SKM-1 treated with dmso at 0.1 percent for 144 hours (cell line): Measurements from ENCODE around the gene BTK.

Experiments used
- DNase-seq: peaks from one replicate; lab custom pipeline; 2025; ENCODE audit not compliant: unreplicated experiment; lab: John Stamatoyannopoulos, UW

BTK gene

DNA sequence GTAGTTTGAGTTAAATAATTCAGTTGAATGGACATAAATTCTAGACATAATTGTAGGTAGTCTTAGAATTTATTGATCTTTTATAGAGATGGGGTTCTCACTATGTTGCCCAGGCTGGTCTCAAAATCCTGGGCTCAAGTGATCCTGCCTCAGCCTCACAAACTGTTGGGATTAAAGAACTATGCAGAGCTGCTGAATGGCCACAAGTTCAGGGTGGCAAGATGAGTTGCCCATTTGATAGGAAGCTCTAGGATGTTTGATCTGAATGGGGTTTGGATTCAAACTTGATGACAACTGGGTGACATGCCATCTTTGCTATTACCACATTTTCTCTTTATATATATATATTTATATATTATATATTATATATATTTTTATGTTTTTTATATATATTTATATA lies 8.4 kb upstream of the BTK start:
- no peak for DNase-seq

DNA sequence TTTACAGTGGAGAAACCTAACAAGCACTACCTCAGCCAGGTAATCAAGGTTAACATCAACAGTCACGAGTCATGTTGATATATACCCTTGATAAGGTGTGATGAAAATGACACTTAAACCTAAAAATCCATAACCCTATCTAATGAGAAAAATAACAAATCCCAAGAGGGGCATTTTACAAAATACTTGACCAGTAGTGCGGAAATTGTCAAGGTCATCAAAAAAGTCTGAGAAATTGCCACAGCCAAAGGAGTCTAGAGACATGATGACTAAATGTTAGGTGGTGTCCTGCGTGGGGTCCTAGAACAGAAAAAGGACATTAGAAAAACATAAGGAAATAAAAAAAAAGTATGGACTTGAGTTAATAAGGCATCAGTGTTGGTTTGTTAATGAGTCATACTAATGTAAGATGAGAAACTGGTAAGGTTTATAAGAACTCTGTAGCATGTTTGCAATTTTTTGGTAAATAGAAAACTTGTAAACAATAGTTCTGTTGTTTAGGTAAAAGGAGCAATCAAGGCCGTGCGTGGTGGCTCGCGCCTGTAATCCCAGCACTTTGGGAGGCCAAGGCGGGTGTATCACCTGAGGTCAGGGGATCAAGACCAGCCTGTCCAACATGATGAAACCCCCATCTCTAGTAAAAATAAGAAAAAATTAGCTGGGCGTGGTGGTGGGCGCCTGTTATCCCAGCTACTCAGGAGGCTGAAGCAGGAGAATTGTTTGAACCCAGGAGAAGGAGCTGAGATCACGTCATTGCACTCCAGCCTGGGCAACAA lies 7.7 kb upstream of the BTK start:
- DNase-seq: no peak

DNA sequence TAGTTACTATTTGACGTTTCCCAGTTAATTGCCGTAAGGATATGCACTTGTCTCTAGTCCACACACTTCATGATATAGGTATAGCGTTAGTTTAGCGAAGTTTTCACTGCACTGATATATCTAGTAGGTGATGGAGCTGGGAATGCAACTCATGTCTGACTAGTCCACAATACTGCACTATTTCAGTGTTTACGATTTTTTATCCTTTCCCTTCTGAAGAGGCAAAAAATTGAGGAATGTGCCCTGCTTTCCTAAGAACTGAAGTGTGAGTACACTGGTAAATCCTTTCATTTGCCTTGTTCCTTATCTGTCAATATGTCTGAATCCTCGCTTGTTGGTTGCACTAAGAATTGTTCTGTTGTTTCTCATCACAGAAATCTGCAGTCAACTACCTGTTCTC lies 5.8 kb upstream of the BTK start:
- no peak for DNase-seq

DNA sequence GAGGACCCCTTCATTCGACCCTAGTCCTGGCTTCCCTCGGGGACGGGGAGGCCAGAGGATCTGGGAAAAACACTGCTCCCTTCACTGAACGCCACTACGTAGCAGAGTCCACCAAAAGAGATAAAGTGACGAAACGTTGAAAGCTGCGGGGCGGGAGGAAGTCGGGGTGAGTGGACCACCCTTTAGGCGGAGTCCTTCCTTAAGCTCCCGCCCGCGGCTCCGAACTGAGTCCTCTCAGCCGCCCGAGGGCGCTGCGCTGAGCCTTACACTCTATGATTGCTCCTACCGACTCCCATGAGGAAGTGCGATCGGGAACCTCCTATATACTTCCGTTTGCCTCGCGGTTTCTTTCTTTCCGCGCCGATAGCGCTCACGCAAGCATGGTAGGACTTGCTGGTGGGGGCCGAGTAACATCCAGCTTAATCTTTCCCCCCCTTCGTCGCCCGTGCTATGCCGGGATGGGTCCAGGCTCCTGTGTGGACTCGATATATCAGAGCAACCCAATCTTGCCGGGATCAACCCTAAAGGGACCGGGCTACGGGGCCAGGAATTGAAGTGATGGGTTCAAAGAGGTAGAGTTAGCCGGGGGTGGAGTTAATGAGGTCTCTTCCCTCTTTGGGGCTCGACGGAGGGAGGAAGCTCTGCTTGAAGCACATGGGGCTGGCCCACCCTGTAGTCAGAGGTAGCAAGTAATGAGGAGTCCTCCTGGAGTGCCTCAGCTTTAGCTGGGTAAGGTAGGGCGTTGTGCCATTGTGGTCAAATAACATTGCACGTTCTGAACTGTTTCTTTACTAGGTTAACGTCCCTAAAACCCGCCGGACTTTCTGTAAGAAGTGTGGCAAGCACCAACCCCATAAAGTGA lies 4.9 kb upstream of the BTK start, which contains the start of gene RPL36A:
RPL36A (plus strand) TSS at position 348 of the 862 bp plus-strand sequence; CDS start at position 381, 33 bp downstream.
- DNase-seq: peak; percentile 85

DNA sequence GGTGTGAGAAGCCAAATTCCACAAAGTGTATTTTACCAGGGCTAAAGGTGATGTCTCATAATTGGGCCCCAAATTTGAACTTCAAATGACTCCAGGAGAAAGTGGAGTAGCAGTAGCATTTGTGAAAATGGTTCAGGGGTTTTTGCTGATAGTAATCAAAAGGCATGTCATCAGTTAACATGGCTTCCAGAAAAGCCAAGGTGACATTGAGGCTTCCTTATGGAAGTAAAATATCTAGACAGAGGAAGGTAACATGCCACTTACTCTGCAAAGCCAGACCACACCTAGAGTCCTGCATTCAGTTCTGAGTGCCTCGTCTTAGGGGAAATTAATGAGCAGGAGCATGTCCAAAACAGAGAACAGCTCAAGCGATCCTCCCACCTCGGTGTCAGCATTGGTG lies 2.6 kb upstream of the BTK start:
- DNase-seq: no peak

DNA sequence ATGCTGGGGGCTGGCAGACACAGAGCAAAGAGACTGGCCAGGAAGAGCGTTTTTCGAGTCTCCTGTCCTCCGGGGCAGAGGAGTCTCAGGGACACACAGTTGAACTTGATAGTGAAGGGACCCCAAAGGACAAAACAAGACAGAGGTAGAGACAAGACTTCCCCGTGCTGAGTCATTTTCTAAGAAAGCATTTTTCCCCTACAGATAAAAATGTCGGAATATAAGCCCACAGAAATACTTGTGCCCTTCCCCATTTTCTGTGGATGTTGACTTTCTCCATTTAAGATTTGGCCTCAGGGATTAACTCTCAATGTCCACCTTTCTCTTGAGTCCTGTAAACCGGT lies 523 bp upstream of the BTK start:
- DNase-seq: no peak

DNA sequence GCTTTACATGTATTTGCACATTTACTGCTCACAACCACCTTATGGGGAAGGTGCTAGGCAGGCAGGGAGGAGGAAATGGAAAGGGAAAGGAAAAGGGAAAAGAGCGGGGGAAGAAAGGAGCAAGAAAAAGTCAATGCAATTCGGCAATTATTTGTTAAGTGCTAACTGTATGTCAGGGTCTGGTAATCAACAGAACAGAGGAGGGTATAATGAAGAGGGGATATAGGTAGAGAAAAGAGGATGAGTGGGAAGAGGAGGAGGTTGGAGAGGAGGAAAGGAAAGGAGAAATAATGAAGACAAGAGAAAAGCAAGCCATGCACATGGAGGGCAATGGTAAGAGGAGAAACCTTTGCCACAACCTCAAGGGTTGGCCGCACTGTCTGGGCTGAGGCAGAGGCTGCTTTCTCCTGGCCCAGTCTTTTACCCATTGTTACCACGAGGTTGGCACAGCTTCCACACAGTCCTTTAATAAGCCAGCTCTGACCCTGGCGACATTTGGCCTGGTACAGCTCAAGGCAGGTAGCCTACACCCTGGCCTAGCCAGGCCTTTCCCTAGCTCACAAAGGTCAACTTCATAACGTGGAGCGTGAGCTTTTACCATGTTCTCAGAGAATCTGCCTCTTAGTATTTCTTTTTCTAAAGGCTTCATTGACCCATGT lies 836 bp downstream of the BTK start:
- DNase-seq: no peak

DNA sequence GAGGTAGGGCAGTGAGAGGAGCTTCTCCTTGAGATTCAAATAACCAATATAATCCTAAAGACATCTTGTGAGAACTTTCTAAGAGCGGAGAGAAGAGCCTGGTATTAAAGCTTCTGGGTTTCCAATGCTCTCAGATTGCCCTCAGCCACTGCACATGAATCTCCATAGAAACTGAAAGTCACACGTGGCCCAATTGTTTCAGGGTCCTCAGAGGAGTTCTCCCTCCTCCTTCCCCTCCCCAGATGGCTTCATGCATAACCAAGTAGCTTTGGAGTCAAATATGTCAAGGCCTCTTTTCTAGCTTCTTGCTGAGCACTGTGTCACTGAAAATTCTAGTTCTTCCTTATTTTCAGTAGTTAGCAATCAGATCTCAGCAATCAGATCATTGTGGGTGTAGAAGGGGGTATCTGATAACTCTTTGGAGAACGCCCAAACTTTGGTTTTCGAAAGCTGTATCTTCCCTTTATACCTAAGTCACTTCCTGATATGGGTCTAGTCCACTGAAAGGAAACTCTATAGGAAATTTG lies 2.2 kb downstream of the BTK start:
- no peak for DNase-seq

DNA sequence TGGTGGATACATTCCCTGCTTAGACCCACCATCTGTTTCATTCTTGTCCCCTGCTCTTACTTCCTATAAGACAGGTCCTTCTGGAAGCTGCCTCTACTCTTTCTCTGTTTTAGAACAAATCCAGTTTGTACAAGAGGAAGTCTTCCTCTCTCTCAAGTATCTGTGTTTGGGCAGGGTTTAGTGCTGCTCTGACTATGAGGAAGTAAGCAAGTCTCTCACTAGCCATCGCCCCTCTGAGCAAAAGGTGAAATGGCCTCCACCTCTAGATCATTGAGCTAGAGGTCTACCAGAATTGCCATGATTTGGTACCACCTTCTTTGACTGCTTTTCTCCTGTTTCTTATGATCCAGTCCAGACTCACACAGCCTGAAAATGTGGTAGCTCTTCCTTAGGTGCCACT lies 8.4 kb downstream of the BTK start:
- DNase-seq: peak; percentile 9

DNA sequence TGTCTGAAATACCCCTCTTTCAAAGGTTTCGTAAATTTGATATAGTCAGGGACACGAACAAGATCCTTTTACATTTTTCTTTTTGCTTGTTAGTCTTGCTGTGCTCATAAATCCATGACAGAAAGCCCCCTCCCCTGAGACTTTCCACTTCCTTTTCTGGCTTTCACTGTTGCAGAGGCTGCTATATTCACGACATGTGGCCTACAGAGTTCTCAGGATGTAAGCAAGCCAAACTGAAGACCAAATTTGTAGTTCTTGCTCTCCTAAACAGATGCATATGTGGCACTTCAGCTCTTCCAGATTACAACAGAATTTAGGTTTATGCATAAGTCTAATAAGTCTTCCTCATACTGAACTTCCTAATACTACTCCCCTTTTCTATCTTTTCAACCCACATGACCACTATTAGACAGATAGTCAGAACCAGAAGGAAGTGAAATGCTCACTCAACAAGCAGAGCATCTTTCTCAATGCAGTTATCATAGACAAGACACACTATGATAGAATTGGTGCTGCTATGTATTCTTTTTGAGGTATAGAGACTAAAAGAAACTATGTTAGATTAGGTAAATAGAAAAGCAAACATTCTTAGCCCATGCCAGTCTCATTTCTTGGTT lies 15.0 kb downstream of the BTK start:
- DNase-seq: no peak

DNA sequence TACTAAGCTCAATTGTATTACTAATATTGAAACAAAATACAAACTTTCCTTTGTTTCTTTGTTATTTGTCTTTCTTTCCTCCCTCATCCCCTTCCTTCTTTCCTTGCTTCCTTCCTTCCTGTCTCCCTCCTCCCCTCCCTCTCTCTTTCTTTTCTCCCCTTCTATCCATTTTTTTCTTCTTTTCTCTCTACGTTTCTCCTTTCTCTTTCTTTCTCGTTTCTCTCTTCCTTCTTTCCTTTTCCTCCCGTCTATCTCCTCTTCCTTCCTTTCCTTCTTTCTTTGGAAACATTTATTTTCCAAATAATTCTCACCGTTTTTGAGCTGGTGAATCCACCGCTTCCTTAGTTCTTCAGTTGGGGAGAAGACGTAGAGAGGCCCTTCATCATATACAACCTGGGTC lies 16.3 kb downstream of the BTK start:
- no peak for DNase-seq

DNA sequence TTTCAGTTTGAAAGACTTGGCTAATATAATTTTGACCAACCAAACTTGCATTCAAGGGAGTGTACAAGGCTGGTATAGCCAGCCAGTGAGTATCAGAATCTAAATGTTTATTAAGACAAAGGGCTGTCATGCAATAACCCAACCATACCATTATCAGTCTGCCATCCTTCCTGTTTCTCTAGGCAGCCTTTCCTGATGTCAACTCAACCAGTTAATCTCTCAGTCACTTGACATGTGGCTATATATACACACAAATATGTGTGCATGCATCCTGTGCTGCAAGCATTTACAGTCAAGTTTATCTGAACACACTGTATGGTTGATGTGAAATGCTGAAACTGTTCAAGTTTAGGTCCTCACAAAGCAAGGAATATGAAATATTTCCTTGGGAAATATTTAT lies 17.2 kb downstream of the BTK start:
- no peak for DNase-seq

DNA sequence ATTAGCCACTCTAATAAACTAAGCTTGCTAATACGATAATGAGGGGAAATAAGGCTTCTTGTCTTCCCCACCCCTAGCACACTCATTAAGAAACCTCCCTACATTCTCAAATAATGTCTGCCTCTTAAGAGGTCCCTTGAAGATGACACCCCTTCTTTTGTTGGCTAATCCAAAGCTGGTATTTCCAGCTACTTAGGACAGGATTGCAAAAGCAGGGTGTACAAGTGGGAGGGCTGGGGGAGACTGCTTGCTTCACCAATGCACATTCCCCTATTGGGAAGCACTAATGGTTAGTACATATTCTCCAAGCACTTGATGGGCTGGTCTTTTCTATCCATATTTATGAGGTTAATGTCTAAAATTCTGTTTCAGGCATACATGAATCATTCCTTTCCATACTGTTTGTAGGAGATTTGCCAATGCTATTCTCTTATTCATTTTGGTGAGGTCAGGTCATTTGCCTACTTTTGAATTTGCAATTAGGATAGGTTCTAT lies 20.6 kb downstream of the BTK start:
- no peak for DNase-seq

DNA sequence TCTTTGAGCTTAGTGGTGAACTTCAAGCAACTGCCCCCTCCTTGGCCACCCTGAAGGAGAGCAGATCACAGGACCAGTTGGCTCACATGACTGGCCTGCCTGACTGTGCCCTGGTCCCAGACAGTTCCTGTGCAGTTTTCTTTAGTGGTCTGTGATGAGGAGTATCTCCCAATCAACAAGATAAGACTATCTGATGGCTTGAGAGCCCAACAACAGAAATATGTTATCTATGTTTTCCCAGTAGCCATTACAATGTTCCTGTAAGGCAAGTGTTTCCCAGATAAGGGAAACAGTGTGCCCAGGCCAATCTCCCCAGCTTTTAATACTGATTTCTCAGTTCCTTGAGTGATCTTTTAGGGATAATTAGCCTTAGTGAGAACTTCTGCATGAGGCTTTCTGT lies 23.2 kb downstream of the BTK start:
- DNase-seq: no peak

DNA sequence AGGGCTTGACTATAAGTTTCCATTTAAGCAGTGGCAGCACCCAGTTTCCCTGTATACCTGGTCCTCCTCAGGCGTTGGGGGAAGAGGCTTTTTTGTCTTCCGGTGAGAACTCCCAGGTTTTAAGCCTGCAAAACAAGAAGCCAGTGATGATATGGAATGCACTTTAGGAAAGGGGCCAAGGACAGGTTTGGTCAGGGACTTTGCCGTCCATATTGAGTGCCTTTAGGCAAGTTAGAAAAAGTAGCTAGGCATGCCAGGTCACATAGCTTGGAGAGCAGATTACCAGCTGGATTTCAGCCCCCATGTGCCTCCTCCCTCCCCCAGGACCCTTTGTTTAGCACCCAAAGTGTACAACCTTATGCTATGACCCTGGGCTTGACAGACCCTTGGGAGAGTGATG lies 23.9 kb downstream of the BTK start:
- DNase-seq: no peak

DNA sequence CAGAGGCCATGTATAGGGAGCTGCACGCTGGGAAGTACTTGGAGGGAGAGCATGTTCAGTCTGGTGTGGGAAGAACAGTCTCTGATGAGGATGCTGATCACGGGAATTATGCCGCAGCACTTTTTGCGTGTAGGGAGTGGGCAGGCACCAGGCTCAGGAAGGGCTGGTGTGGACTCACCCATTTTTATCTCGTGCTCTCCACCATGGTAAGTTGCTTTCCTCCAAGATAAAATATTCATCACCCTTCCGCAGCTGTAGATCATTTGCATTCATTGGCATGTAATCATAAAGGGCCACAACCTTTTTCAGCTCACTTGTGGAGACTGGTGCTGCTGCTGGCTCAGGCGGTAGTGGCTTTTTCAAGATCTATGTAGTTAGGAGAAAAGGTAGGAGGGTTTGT lies 25.6 kb downstream of the BTK start:
- DNase-seq: no peak

DNA sequence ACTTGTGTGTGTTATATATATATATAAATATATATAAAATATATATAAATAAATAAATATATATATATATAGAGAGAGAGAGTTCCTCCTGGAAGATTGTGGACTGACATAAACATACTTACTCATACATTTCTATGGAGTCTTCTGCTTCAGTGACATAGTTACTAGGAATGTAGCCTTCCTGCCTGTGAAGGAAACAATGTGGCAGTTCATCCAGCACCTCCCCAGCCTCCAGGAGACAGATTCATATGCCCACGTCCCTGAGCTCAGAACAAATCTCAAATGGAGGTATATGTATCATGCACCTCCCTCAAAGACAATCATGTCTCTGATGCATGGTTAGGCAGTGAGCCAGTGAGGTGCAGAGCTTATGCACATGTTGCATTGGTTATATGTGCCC lies 26.0 kb downstream of the BTK start:
- DNase-seq: no peak

DNA sequence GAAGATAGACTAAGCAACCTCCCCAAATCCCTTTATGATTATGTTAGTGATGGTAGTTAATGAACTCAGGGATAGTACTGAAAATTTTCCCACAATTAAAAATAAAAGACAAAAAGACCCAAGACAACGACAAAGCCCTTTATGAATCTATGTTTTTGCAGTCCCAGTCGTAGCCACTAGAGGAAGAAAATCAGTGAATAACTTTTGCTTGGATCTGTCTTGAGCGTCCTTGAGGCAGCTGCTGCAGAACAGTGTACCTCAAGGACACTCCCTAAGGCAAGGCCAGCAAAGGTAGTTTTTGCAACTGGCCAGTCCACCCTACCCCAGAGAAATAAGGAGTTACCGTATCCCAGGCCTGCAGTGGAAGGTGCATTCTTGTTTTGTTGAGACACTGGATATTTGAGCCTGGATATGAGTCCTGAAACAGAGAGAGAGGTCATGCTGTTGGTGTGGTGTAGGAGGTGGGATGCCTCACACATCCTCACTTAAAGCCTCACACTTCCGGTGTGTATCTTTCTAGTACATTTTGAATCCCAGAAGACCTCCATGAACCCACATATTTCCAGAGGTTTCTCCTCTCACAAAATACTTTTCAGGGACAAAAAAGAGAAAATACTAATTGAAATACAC lies 28.7 kb downstream of the BTK start:
- peak; percentile 2 for DNase-seq

DNA sequence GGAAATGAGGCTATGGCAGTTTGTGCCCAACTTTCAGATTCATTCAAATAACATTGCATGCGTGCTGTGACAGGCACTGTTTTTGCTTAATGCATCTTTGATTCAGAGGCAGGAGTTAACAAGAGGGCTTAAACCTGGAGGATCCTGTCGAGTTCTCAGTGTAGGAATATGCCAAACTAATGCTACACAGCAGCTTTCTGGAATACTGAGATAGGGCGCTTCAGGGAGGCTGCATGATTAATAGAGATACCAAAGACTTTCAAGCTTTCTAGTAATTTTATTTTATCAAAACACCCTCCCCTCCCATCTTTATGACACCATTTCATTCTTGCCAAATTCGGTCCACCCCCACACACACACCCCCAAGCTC lies 36.8 kb downstream of the BTK start:
- no peak for DNase-seq

DNA sequence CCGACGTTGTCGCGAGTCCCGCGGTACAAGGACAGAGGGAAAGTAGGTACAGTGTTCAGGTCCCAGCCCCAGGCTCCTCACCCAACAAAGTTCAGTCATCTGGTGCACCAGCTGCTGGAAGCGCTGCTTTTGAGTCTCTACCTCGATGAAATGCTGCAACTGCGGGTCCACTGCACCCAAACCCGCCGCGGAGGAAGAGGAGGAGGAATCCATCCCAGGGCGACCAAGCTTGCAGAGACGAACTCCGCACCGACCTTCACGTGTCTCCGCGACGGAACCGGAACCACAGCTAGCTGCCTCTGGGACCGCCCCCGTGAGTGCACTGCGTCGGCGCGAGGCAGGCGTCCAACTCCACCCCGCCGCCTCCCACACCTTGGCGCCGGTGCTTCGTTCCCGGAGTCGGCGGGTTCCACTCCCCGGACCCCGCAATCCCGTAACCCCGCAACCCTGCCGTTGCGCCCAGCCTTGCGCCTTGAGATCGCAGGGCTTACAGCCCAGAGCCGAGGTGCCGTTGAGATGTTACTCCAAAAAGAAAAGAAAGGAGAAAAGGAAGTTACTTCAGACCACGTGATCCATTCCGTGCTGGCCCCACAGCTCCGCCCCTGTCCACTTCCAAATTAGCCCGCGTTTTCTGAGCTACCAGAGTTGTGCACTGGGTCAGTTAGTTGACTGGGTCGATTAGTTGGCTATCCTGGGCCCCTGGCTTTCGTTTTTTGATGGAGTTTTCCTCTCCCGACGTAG lies 37.4 kb downstream of the BTK start, which contains the start of gene TIMM8A:
TIMM8A (minus strand) TSS at position 291 of the 741 bp plus-strand sequence; CDS start at position 213, 78 bp downstream.
- peak; percentile 62 for DNase-seq
